C4-2B (cell line): ENCODE data around the gene ARHGEF19.

Source experiments
- CTCF ChIP-seq: fragments of 450-650 bp; conservative IDR thresholded peaks from 2 replicates; pipeline ENCODE4 v1.5.1; 2017; ENCODE audit warnings: mild to moderate bottlenecking
- ZFX ChIP-seq: fragments of 450-650 bp; IDR thresholded peaks from 2 replicates; pipeline ENCODE4 v1.6.1; 2017

DNA sequence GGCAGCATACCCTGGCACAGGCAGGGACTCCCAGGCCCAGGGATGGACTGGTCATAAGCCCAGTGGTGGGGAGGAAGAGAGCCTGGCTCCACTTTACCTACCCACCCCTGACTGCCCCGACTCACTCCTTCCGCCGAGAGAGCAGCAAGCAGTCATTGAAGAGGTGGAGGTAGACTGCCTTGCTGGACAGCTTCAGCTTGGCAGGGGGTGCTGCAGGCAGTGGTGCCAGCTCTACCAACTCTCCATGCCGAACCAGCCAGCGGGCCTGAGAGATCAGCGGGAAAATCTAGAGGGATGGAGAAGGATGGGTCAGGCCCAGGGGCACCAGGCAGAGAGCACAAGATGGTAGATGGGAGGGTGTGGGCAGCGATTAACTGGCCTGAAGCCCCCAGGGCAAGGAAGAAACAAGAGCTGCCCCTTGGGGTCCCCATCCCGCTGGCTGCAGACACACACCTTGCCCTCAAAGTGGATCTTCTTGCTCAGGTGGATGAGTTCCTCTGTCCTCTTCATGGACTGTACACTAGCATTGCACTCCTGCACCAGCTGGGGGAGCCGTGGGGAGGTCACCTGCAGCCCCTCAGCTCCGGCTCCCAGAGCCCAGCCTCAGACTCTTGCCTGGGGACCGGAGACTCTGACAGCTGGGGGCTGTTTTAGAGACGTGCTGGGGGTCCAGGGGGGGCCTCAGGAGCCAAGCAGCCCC is 7.7 kb downstream of the ARHGEF19 start:
- no peak; the same call in 1 of the 2 replicates for TF ChIP-seq CTCF
- no peak for TF ChIP-seq ZFX
